ENCODE measurements around the gene JAKMIP2.
"Not testable (repeated sequence)": the region's sequence is repeated elsewhere in the genome, so short reads cannot be mapped to it uniquely, and the experiment has no call there.

The JAKMIP2 gene

GRCh38 chr5:147658293-147658932, 124.1 kb downstream of the JAKMIP2 start:
- no peak for DNase-seq (ENCODE audit: low read depth, low spot score)

GRCh38 chr5:147648597-147648996, 133.9 kb downstream of the JAKMIP2 start:
- no peak for DNase-seq (ENCODE audit: low read depth, low spot score)

- DNase-seq (ENCODE audit: low read depth, low spot score): no peak
Observed at GRCh38 chr5:147645197-147645596, 137.3 kb downstream of the JAKMIP2 start.

GRCh38 chr5:147644460-147644859, 138.1 kb downstream of the JAKMIP2 start:
- no peak for DNase-seq (ENCODE audit: low read depth, low spot score)

GRCh38 chr5:147643142-147643541, 139.4 kb downstream of the JAKMIP2 start:
- no peak for DNase-seq (ENCODE audit: low read depth, low spot score)

GRCh38 chr5:147642666-147643065, 139.9 kb downstream of the JAKMIP2 start:
- no peak for DNase-seq (ENCODE audit: low read depth, low spot score)

GRCh38 chr5:147639321-147639720, 143.2 kb downstream of the JAKMIP2 start:
- no peak for DNase-seq (ENCODE audit: low read depth, low spot score)

- DNase-seq (ENCODE audit: low read depth, low spot score): no peak
Observed at GRCh38 chr5:147636729-147636984, 145.9 kb downstream of the JAKMIP2 start.

GRCh38 chr5:147635882-147636728, 146.4 kb downstream of the JAKMIP2 start:
- no peak for DNase-seq (ENCODE audit: low read depth, low spot score)

- DNase-seq (ENCODE audit: low read depth, low spot score): not testable (repeated sequence)
Observed at GRCh38 chr5:147635439-147635838, 147.1 kb downstream of the JAKMIP2 start.

- DNase-seq (ENCODE audit: low read depth, low spot score): no peak
Observed at GRCh38 chr5:147633173-147633572, 149.4 kb downstream of the JAKMIP2 start.

GRCh38 chr5:147631428-147632003, 151.0 kb downstream of the JAKMIP2 start:
- no peak for DNase-seq (ENCODE audit: low read depth, low spot score)

- DNase-seq (ENCODE audit: low read depth, low spot score): no peak
Observed at GRCh38 chr5:147629196-147629595, 153.3 kb downstream of the JAKMIP2 start.

- DNase-seq (ENCODE audit: low read depth, low spot score): no peak
Observed at GRCh38 chr5:147628058-147628895, 154.3 kb downstream of the JAKMIP2 start.

GRCh38 chr5:147626464-147626863, 156.1 kb downstream of the JAKMIP2 start:
- DNase-seq (ENCODE audit: low read depth, low spot score): no peak

- DNase-seq (ENCODE audit: low read depth, low spot score): no peak
Observed at GRCh38 chr5:147621016-147621415, 161.5 kb downstream of the JAKMIP2 start.

- no peak for DNase-seq (ENCODE audit: low read depth, low spot score)
Observed at GRCh38 chr5:147619281-147619878, 163.1 kb downstream of the JAKMIP2 start.

- DNase-seq (ENCODE audit: low read depth, low spot score): no peak
Observed at GRCh38 chr5:147617711-147618350, 164.7 kb downstream of the JAKMIP2 start.

- no peak for DNase-seq (ENCODE audit: low read depth, low spot score)
Observed at GRCh38 chr5:147617191-147617606, 165.3 kb downstream of the JAKMIP2 start.

GRCh38 chr5:147616421-147616820, 166.1 kb downstream of the JAKMIP2 start:
- DNase-seq (ENCODE audit: low read depth, low spot score): no peak

GRCh38 chr5:147613359-147613758, 169.2 kb downstream of the JAKMIP2 start:
- no peak for DNase-seq (ENCODE audit: low read depth, low spot score)
